Thyroid gland (tissue), 4 donors: ENCODE data around the gene TTLL10. TPM values are rescaled to one million over a fixed set of nuclear protein-coding genes. Genes with fewer than 3 reads are reported as not detected.

ENCODE experiments used
- DNase-seq, 2 donors: peaks; one replicate each; pipeline ENCODE4 v3.0.0-alpha.2; 2019
- H3K27ac ChIP-seq, 3 donors: fragments of 200-600 bp; sonication (generic); 1 replicate in 2 of 3; 2 replicates in 1 of 3; pipeline ENCODE4 v1.5.1; 2016 to 2019; ENCODE audit warnings: mild to moderate bottlenecking in 1 of 3, moderate library complexity in 1 of 3
- H3K27me3 ChIP-seq: fragments of 200-600 bp; sonication (generic); one replicate; pipeline ENCODE4 v1.5.1; 2019
- H3K36me3 ChIP-seq, 2 donors: fragments of 200-600 bp; sonication (generic); one replicate each; pipeline ENCODE4 v1.5.1; 2016 to 2019
- H3K4me1 ChIP-seq, 2 donors: fragments of 200-600 bp; sonication (generic); one replicate each; pipeline ENCODE4 v1.5.1; 2017 to 2019
- H3K4me3 ChIP-seq, 3 donors: fragments of 200-600 bp; sonication (generic); replicated peaks in 1 of 3; 1 replicate in 2 of 3; 2 replicates in 1 of 3; pipeline ENCODE4 v1.5.1; 2016; ENCODE audit warnings: mild to moderate bottlenecking in 1 of 3
- H3K9me3 ChIP-seq: fragments of 200-600 bp; sonication (generic); one replicate; pipeline ENCODE4 v1.5.1; 2017
- CTCF ChIP-seq, 6 experiments: fragments of 200-600 bp in 3 of 6; fragments of 450-650 bp in 3 of 6; sonication (generic) in 3 of 6; IDR thresholded peaks; one replicate each; pipeline ENCODE4 v1.5.1; 2016 to 2019; ENCODE audit warnings: antibody characterized with exemption in 6 of 6, mild to moderate bottlenecking in 2 of 6, inconsistent platforms in 1 of 6, moderate library complexity in 1 of 6
- POLR2A ChIP-seq, 2 donors: fragments of 450-650 bp; IDR thresholded peaks; one replicate each; pipeline ENCODE4 v1.6.1; 2017; ENCODE audit warnings: antibody characterized with exemption in 2 of 2, mild to moderate bottlenecking in 2 of 2, moderate library complexity in 1 of 2
- WGBS, 2 donors: methylation state at CpG; one replicate each; pipeline ENCODE4 v1.1.5; 2017; 5-methylcytosine and 5-hydroxymethylcytosine counted together
- intact Hi-C: fragments of 100-400 bp; cut with DNase I; formaldehyde crosslinking; loops from one replicate; pipeline ENCODE4 v1.15.1; 2023
- total RNA-seq, 4 donors: library from RNA; depleted of rRNA; stranded (reverse); fragments of >200 nt; gene quantifications; one replicate each; pipeline ENCODE4 v1.2.3, GENCODE V29; 2016

TTLL10 gene
- total RNA-seq, 4 donors from 2014 or later: 0.13 to 0.29 TPM; not detected in 2

DNA sequence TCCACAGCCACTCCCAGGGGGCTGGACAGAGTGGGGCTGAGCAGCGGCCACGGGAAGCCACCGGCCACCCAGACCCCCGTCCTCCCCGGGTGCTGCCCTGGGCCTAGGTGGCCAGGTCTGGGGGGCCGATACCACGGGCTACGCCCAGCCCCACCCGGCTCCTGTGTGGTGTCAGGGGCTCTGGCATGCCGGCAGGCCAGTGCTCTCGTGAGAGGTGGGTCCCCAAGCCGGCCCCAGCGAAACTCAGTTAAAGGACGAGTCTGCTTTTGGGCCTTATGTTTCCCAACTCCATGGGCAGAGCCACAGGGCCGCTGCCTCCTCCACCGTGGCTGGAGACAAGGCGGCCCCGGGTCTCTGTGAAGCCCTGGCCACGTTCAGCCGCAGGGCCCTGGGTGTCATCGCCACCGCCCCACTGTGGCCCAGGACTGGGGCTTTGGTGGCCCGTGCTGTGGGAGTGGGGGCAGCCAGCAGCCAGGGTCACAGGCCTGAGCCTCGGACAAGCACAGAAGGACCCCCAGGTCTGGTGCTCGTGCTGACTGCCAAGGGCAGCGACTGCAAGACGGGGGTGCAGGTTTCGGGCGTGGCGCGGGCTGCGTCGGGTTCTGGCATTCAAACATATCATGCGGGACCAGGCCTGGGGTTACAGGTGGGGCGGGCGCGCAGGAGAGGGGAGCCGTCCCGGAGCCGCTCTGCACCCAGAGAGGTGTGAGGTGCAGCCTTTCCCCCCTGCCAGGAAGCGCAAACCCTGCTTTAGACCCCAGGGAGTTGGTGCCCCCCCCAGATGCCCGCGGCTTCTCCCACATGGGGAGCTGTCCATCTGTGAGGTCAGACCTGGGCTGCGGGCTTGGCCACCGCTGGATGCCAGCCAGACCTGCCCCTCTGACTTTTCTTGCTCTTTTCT, 45.9 kb upstream of the TTLL10 start:
- TF ChIP-seq POLR2A (IDR thresholded peaks at IDR 0.05): no peak
- TF ChIP-seq CTCF (IDR thresholded peaks at IDR 0.05): no peak
- Histone ChIP-seq H3K4me3 (no peak overlapping the region), H3K36me3 (no peaks in the 10 kb centered on the region), H3K9me3 (no peaks in the 10 kb centered on the region), H3K4me1 (no peaks in the 10 kb centered on the region), H3K27me3 (no peaks in the 10 kb centered on the region), H3K27ac (no peak overlapping the region)
- intact Hi-C loops: no loop called here
- WGBS, 2 donors: 91 to 93% methylated on average over 18 of the region's 45 CpGs
- no peak for DNase-seq

DNA sequence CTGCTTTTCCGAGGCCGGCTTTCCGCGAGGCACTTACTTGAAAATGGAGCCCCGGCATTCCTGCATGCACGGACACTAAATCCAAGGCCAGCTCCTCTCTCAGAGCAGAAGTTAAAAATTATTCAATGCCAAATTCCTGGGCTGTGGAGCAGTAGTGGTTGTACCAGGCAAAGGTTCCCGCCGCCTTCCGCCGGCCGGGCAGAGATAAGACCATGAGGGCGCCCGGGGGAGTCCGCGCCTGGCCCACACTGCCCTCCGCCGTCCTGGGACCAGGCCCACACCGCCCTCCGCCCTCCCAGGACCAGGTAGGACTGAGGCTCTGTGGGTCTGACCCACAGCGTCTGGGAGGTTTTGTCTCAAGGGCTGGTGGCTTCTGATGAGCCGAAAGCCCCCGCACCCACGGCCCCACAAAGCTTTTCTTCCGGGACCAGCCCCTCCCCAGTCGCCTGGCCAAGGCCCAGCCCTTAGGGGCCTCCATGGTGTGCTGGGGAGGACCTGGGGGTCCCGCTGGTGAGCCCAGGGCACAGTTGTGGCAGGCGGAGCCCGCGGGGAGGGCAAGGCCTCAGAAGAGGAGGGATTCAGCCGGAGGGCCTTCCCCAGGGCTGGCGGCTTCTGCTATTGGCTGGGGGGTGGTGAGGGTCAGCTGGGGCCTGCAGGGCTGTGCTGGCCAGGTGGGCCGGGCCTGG, 45.1 kb upstream of the TTLL10 start:
- no peak overlapping the region for H3K4me3 ChIP-seq
- no peak overlapping the region for H3K27ac ChIP-seq
- intact Hi-C loops: no loop called here

DNA sequence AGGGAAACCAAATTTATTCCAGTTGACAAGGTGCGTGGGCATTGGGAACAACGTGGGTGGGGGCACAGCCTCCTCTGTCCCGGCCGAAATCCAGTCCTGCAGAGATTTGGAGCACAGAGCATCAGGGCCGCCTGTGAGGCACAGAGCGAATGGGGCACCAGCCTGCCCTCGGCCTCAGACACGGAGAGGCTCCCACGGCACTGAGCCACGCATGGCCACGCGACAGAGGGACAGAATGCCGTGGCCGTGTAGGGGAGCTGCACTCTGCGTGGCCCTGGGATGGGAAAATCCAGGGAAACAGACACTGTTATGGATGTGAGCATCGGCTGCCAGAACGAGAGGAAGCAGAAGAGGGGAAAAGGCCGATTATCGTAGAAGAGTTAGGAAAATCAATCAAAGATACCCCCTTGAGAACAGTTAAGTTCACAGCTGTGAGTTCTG, 44.3 kb upstream of the TTLL10 start:
- no peak for DNase-seq
- WGBS, 2 donors: 84 to 90% methylated on average over 18 to 19 of the region's 19 CpGs
- no peaks in the 10 kb centered on the region for H3K4me1 ChIP-seq
- H3K27me3 ChIP-seq: no peaks in the 10 kb centered on the region
- H3K4me3 ChIP-seq: no peak overlapping the region
- no peaks in the 10 kb centered on the region for H3K36me3 ChIP-seq
- no peaks in the 10 kb centered on the region for H3K9me3 ChIP-seq
- H3K27ac ChIP-seq: no peak overlapping the region
- intact Hi-C loops: no loop called here
- TF ChIP-seq POLR2A (IDR thresholded peaks at IDR 0.05) (no peak), CTCF (IDR thresholded peaks at IDR 0.05) (no peak)

More for the DNA sequence above, 45.1 kb upstream of the TTLL10 start:
- no peak for TF ChIP-seq CTCF (IDR thresholded peaks at IDR 0.05)
- no peak for TF ChIP-seq POLR2A (IDR thresholded peaks at IDR 0.05)
- H3K36me3 ChIP-seq: no peaks in the 10 kb centered on the region
- no peaks in the 10 kb centered on the region for H3K4me1 ChIP-seq
- no peaks in the 10 kb centered on the region for H3K27me3 ChIP-seq
- WGBS, 2 donors: 82 to 87% methylated on average over 22 to 29 of the region's 32 CpGs
- DNase-seq: no peak
- no peaks in the 10 kb centered on the region for H3K9me3 ChIP-seq

DNA sequence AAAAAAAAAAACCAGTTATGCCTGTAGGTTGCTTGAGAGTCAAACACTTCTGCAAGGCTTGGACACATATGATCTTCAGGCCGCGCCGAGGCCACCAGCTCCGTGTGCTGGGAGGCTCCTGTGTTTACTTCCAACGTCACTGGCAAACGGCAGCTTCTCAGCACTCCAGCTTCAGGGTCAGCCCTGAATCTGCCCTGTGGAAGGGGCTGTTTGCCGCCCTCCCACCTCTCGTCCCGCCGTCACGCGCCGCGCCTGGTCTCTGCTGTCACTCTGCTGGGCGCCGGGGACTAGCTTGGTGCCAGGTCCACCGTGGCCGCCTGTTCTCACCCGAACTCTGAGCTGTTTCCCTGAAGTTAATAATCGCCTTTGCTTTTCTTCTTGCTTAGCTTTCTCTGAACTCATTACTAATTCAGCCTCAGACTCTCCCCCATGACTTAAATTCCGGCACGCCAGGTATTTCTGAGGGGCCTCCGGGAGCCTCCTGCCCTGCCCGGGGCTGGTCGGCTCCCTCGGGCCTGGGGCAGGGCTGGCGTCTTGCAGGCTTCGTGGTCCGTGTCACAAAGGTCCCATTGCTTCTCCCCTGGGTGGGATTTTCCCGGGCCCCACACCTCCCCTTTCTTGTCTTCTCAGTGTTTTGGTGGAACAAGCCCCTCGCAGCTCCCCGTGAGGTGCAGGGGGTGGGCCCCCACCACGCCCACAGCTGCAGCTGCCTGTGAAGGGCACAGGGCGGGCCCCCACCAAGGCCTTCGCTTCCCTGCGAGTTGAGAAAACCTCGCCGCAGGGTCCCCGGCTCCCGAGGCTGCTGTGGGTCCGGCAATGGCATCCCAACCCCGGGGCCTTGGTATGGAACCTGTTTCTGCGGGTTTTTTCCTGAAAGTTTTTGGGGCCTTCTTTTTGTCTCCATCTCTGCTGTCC, 43.2 kb upstream of the TTLL10 start:
- WGBS, 2 donors: 78 to 82% methylated on average over 35 to 43 of the region's 43 CpGs
- H3K4me3 ChIP-seq: no peak overlapping the region
- no peaks in the 10 kb centered on the region for H3K36me3 ChIP-seq
- no peak overlapping the region for H3K27ac ChIP-seq
- no peaks in the 10 kb centered on the region for H3K9me3 ChIP-seq
- no peaks in the 10 kb centered on the region for H3K27me3 ChIP-seq
- TF ChIP-seq CTCF (IDR thresholded peaks at IDR 0.05) (no peak), POLR2A (IDR thresholded peaks at IDR 0.05) (no peak)
- intact Hi-C loops: no loop called here
- DNase-seq: no peak
- H3K4me1 ChIP-seq: no peaks in the 10 kb centered on the region
